ENCODE measurements around the gene C3orf20. TPM values are rescaled to one million over a fixed set of nuclear protein-coding genes. Genes with fewer than 3 reads are reported as not detected.

C3orf20 gene
- total RNA-seq, 4 donors from 2014 or later, result 0.07 to 0.73 TPM; not detected in 2

GRCh38 chr3:14645453-14645852, 29.5 kb upstream of the C3orf20 start:
- intact Hi-C loops (cut with DNase I; ENCODE audit: low total_unique reads), result no loop called here

GRCh38 chr3:14646131-14646573, 28.8 kb upstream of the C3orf20 start:
- DNase-seq, result no peak
- H3K9me3 ChIP-seq, result no peaks in the 10 kb centered on the region
- TF ChIP-seq, protein P1, sequence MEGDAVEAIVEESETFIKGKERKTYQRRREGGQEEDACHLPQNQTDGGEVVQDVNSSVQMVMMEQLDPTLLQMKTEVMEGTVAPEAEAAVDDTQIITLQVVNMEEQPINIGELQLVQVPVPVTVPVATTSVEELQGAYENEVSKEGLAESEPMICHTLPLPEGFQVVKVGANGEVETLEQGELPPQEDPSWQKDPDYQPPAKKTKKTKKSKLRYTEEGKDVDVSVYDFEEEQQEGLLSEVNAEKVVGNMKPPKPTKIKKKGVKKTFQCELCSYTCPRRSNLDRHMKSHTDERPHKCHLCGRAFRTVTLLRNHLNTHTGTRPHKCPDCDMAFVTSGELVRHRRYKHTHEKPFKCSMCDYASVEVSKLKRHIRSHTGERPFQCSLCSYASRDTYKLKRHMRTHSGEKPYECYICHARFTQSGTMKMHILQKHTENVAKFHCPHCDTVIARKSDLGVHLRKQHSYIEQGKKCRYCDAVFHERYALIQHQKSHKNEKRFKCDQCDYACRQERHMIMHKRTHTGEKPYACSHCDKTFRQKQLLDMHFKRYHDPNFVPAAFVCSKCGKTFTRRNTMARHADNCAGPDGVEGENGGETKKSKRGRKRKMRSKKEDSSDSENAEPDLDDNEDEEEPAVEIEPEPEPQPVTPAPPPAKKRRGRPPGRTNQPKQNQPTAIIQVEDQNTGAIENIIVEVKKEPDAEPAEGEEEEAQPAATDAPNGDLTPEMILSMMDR (IDR thresholded peaks at IDR 0.05), result no peak
- TF ChIP-seq POLR2A (IDR thresholded peaks at IDR 0.05), result no peak
- peaks cover 0 to 2% of the 10 kb centered on the region in 2 donors for H3K27me3 ChIP-seq
- no peak overlapping the region for H3K27ac ChIP-seq
- no peaks in the 10 kb centered on the region for H3K4me1 ChIP-seq
- H3K36me3 ChIP-seq, result no peaks in the 10 kb centered on the region
- intact Hi-C loops (cut with DNase I; ENCODE audit: low total_unique reads), result no loop called here
- no peak overlapping the region for H3K4me3 ChIP-seq

More at GRCh38 chr3:14645453-14645852, 29.5 kb upstream of the C3orf20 start:
- Histone ChIP-seq H3K36me3 (no peaks in the 10 kb centered on the region), H3K27me3 (peaks cover 0 to 3% of the 10 kb centered on the region in 2 donors), H3K4me1 (no peaks in the 10 kb centered on the region), H3K27ac (no peak overlapping the region), H3K4me3 (no peak overlapping the region), H3K9me3 (no peaks in the 10 kb centered on the region)
- TF ChIP-seq, protein P1 (IDR thresholded peaks at IDR 0.05), result no peak
- TF ChIP-seq POLR2A (IDR thresholded peaks at IDR 0.05), result no peak
- DNase-seq, result no peak

DNA sequence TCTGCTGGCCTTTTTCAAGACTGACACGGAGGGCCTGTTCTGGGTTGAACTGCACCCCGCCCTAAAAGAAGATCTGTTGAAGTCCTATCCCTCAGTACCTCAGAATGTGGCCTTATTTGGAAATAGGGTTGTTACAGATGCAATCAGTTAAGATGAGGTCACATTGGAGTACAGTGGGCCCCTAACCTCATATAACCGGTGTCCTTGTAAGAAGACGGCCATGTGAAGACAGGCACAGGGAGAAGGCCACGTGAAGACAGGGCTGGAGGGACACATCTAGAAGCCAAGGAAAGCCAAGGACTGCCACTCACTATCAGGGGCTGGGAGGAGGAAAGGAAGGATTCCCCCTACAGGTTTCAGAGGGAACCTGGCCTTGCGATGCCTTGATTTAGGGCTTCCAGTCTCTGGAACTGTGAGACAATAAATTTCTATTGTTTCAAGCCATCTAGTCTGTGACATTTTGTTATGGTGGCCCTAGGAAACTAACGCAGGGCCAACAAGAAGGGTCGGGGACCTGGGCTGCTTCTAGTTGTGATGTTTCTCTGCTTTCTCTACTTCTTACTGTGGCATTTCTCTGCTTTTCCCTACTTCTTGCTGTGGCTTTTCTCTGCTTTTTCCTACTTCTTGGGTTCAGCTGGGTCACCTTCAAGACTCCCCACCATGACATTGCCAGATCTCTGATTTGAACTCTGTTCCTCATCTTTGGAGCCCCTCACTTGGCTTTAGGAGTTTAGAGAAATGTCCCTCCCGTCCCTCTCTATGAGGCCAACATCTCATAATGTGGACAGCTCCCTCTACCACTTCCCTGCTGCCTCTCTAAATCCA, 28.1 kb upstream of the C3orf20 start:
- TF ChIP-seq, protein P1 (IDR thresholded peaks at IDR 0.05), result no peak
- TF ChIP-seq POLR2A (IDR thresholded peaks at IDR 0.05), result no peak
- Histone ChIP-seq H3K27ac (no peak overlapping the region), H3K4me1 (no peaks in the 10 kb centered on the region), H3K4me3 (no peak overlapping the region), H3K27me3 (no peaks in the 10 kb centered on the region), H3K36me3 (no peaks in the 10 kb centered on the region), H3K9me3 (no peaks in the 10 kb centered on the region)
- no peak for DNase-seq
- intact Hi-C loops (cut with DNase I; ENCODE audit: low total_unique reads), result no loop called here

- no peak for DNase-seq
- Histone ChIP-seq H3K4me3 (no peak overlapping the region), H3K27me3 (no peaks in the 10 kb centered on the region), H3K4me1 (peaks cover 0 to 7% of the 10 kb centered on the region in 2 donors), H3K9me3 (no peaks in the 10 kb centered on the region), H3K27ac (no peak overlapping the region), H3K36me3 (no peaks in the 10 kb centered on the region)
- TF ChIP-seq POLR2A (IDR thresholded peaks at IDR 0.05), result no peak
- TF ChIP-seq, protein P1 (IDR thresholded peaks at IDR 0.05), result no peak
- intact Hi-C loops (cut with DNase I; ENCODE audit: low total_unique reads), result no loop called here
These were observed 26.7 kb upstream of the C3orf20 start for GRCh38 chr3:14647976-14648955.
